HG03095 (cell line): Measurements from ENCODE around the gene KIFC3.
"Not testable (repeated sequence)": the region's sequence is repeated elsewhere in the genome, so short reads cannot be mapped to it uniquely, and the experiment has no call there.

ENCODE experiments used
- ATAC-seq: cut with Tn5 transposase; IDR thresholded peaks from one replicate; pipeline ENCODE4 v1.9.1; 2021; ENCODE audit warnings: moderate library complexity; ENCODE audit not compliant: unreplicated experiment

KIFC3 gene

GRCh38 chr16:57826052-57826451, 23.8 kb upstream of the KIFC3 start:
- no peak for ATAC-seq

GRCh38 chr16:57825298-57826044, 23.2 kb upstream of the KIFC3 start:
- ATAC-seq, result no peak

- ATAC-seq, result no peak
These were observed 22.6 kb upstream of the KIFC3 start for GRCh38 chr16:57824888-57825287.

- ATAC-seq, result no peak
These were observed 21.5 kb upstream of the KIFC3 start for GRCh38 chr16:57823836-57824235.

DNA sequence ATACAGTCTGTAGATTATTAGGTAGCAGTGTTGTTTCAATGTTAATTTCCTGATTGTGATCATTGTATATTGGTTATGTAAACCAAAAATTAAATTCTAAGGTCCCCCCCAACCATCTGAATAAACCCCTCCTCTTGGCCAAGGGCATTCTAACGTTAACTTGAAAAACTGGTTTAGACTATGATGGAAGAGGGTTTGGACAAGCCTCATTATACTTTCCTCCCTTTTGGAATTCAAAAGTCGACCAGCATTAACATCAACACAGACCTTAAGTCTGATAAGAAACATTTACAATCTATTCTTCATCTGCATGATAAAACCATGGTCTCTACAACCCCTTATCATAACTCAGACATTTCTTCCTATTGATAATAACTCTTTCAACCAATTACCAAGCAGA, 20.6 kb upstream of the KIFC3 start:
- ATAC-seq, result no peak

DNA sequence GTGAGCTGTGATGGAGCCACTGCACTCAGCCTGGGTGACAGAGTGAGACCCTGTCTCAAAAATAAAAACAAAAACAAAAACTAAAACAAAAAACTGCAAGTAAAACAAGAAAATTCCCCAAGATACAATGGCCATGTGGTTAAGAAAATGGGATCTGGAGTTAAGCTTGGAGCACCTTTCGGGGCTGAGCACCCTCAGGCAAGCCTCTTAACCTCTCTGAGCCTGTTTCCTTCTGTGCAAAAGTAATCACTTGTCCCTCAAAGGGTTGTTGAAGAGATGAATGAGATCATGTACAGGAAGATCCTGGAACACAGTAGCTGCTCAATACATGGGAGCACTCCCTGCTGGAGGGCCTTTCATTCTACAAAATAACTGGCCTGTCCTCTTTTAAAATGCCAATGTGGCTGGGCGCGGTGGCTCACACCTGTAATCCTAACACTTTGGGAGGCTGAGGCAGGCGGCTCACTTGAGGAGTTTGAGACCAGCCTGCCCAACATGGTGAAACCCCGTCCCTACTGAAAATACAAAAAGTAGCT, 19.8 kb upstream of the KIFC3 start:
- ATAC-seq, result no peak

GRCh38 chr16:57821149-57821971, 19.1 kb upstream of the KIFC3 start:
- ATAC-seq, result no peak

DNA sequence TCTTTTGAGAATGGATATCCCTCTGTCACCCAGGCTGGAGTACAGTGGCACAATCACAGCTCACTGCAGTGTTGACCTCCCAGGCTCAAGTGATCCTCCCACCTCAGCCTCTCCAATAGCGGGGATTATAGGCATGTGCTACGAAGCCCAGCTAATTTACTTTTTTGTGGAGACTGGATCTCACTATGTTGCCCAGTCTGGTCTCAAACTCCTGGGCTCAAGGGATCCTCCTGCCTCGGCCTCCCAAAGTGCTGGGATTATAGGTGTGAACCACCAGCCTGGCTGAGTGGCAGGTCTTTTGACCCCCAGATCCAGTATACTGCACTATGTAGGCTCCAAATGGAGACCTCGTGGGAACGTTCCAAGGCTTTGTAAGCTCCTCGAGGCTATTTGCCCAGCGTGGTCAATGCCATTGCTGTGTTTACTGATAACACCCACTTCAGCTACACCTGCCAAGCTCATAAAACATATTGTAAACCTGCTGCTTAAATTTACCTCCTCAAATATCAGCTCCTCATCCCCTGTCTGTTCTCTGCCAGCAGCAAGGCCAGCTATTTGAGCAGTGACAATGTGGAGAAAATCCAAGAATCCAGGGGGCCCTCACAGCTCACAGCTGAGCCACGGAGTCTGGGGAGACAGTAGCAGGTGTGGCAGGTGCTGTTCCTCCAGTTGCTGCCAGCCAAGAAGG, 16.2 kb upstream of the KIFC3 start:
- no peak for ATAC-seq

DNA sequence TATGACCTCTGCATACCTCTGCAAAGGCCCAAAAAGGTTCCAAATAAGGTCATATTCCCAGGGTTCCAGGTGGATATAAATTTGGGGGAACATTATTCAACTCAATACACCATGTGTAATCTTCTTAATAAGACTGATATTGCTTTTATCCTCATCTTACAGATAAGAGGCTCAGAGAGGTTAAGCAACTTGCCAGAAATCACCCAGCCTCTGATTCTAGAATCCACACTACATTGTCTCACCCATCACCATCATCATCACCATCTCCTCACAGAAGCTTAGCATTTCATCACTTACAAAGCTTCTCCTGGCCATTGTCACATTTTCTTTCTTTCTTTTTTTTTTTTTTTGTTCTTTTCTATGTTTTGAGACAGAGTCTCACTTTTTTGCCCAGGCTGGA, 15.4 kb upstream of the KIFC3 start:
- no peak for ATAC-seq

GRCh38 chr16:57815987-57816745, 13.9 kb upstream of the KIFC3 start:
- peak; percentile 69 for ATAC-seq

DNA sequence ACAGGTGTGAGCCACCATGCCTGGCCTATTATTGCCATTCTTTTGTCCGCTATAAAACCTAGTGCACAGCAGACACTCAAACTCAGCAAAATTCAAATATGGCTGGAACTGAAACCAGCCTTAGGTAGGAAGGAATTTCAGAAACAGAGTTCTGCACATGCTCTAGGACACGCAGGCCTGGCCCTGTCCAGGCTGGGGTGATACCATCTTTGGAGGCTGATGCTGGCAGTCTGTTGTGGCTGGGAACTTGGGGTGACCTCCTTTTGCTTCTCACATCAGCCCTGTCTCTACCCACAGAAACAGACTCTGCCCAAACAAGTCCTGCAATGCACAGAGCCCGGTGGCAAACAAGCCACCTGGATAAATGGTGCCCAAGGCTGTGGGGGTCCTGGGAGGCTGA, 12.6 kb upstream of the KIFC3 start:
- no peak for ATAC-seq

DNA sequence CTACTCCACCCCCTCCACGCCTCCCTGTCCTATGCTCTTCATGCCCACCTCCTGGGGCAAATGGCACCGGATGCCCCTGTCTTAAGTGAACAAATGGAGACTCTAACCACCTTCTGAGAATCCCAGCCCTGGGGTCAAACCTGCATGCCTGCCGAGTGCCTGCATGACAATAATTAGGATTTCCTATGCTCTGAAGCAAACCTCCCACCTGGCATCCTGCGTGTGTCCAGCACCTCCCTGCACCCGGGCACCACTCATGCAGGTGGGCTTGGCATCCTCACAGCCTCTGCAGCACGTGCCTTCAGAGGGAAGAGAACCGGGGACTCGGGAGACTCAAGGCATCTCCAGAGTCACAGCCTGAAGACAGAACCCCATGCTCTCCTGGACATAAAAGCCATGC, 11.2 kb upstream of the KIFC3 start:
- ATAC-seq, result no peak

DNA sequence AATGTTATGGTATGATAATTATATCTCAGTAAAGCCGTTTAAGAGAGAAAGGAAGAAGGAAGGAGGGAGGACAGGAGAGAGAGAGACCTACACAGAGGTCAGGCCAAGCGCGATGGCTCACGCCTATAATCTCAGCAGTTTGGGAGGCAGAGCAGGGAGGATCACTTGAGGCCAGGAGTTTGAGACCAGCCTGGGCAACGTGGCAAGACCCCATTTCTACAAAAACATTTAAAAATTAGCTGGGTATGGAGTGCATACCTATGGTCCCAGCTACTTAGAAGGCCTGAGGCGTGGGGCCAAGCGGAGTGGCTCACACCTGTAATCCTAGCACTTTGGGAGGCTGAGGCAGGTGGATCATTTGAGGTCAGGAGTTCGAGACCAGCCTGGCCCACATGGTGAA, 9.0 kb upstream of the KIFC3 start:
- not testable (repeated sequence) for ATAC-seq

- ATAC-seq, result peak; percentile 99
These were observed 8.1 kb upstream of the KIFC3 start for GRCh38 chr16:57810197-57811031.

- no peak for ATAC-seq
These were observed 7.2 kb upstream of the KIFC3 start for GRCh38 chr16:57809276-57810196.

GRCh38 chr16:57808589-57809228, 6.4 kb upstream of the KIFC3 start:
- no peak for ATAC-seq

GRCh38 chr16:57807968-57808528, 5.8 kb upstream of the KIFC3 start:
- ATAC-seq, result no peak
